Parathyroid adenoma (tissue), 2 donors: ENCODE data around the gene MAP3K5.

ENCODE experiments used
- H2AFZ ChIP-seq: fragments of 300-600 bp; sonication (generic); one replicate; pipeline ENCODE4 v1.7.0; 2017; ENCODE audit warnings: antibody characterized with exemption, mild to moderate bottlenecking
- H3K27ac ChIP-seq: fragments of 300-600 bp; sonication (generic); one replicate; pipeline ENCODE4 v1.7.0; 2017
- H3K27me3 ChIP-seq: fragments of 300-600 bp; sonication (generic); one replicate; pipeline ENCODE4 v1.7.0; 2017; ENCODE audit warnings: low read length; ENCODE audit not compliant: control insufficient read depth, insufficient read depth
- H3K36me3 ChIP-seq: fragments of 300-600 bp; sonication (generic); one replicate; pipeline ENCODE4 v1.7.0; 2017; ENCODE audit warnings: low read length; ENCODE audit not compliant: control insufficient read depth, insufficient read depth
- H3K4me1 ChIP-seq: fragments of 300-600 bp; sonication (generic); one replicate; pipeline ENCODE4 v1.7.0; 2017; ENCODE audit warnings: control low read depth
- H3K4me2 ChIP-seq: fragments of 300-600 bp; sonication (generic); one replicate; pipeline ENCODE4 v1.7.0; 2017; ENCODE audit warnings: low read length
- H3K4me3 ChIP-seq: fragments of 300-600 bp; sonication (generic); one replicate; pipeline ENCODE4 v1.7.0; 2017; ENCODE audit warnings: low read depth, low read length
- H3K79me2 ChIP-seq: fragments of 300-600 bp; sonication (generic); one replicate; pipeline ENCODE4 v1.7.0; 2017; ENCODE audit warnings: control low read depth
- H3K9ac ChIP-seq: fragments of 300-600 bp; sonication (generic); one replicate; pipeline ENCODE4 v1.7.0; 2017; ENCODE audit warnings: mild to moderate bottlenecking
- H3K9me3 ChIP-seq: fragments of 300-600 bp; sonication (generic); one replicate; pipeline ENCODE4 v1.7.0; 2017; ENCODE audit warnings: low read length; ENCODE audit not compliant: control insufficient read depth
- TF ChIP-seq, protein P1 (sequence below): fragments of 300-600 bp; sonication (generic); IDR thresholded peaks from one replicate; pipeline ENCODE4 v1.7.0; 2017; ENCODE audit warnings: antibody characterized with exemption, mild to moderate bottlenecking
- donor health status: primary hyperparathyroidism.

The MAP3K5 gene

DNA sequence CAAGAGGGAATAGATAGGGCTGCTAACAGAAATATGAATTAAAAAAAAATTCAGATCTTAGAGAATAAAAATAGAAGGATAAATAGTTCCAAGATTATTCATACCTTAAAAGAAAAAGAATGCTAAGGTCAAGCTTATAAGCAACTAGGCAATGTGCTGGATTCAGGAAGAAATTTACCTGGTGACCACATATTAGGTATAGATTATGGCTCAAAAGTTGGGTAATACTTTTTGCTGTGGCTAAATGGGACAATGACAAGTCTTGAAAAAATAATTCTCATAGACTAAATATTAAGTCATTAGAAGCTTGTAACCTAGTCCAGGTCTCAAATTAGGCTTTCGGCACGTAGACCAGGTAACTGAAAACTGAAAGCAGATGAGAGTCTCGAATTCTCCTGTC lies 17.2 kb downstream of the MAP3K5 start:
- H3K4me1 ChIP-seq = no peaks in the 10 kb centered on the region
- H3K36me3 ChIP-seq = no peaks in the 10 kb centered on the region
- no peak overlapping the region for H3K9ac ChIP-seq
- H3K27me3 ChIP-seq = no peaks in the 10 kb centered on the region
- H3K79me2 ChIP-seq = no peaks in the 10 kb centered on the region
- no peak overlapping the region for H2AFZ ChIP-seq
- H3K4me3 ChIP-seq = no peak overlapping the region
- H3K9me3 ChIP-seq = no peaks in the 10 kb centered on the region
- no peak overlapping the region for H3K27ac ChIP-seq
- TF ChIP-seq, protein P1, sequence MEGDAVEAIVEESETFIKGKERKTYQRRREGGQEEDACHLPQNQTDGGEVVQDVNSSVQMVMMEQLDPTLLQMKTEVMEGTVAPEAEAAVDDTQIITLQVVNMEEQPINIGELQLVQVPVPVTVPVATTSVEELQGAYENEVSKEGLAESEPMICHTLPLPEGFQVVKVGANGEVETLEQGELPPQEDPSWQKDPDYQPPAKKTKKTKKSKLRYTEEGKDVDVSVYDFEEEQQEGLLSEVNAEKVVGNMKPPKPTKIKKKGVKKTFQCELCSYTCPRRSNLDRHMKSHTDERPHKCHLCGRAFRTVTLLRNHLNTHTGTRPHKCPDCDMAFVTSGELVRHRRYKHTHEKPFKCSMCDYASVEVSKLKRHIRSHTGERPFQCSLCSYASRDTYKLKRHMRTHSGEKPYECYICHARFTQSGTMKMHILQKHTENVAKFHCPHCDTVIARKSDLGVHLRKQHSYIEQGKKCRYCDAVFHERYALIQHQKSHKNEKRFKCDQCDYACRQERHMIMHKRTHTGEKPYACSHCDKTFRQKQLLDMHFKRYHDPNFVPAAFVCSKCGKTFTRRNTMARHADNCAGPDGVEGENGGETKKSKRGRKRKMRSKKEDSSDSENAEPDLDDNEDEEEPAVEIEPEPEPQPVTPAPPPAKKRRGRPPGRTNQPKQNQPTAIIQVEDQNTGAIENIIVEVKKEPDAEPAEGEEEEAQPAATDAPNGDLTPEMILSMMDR = no peak
- H3K4me2 ChIP-seq = no peak overlapping the region

DNA sequence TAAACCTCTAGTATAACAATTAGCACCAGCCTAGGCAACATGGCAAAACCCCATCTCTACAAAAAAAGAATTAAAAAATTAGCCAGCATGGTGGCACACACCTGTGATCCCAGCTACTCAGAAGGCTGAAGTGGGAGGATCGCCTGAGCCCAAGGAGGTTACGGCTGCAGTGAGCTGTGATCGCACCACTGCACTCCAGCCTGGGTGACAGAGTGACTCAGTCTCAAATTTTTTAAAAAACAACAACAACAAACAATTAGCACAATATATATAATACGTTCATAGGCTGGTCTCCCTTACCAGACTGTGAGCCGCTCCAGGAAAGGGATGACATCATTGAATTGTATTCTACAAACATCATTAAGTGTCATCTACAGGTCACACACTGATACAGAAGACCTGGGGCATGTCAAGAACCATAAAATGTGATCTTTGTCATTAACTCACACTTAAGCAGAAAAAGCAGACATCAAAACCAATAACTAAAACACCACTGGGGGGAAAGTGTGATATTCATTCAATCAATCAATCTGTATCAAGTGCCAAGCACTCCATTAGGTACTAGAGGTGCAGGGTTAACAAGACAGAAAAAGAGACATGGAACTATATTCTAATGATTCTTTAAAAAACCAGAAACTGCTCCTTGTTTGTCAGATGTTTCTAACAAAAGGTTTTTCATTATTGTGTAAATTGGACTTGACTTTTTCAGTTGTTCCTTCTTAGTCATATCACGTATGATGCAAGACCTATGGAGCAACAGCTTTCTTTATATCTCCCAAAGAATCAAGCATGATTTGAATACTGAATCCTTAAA lies 17.8 kb downstream of the MAP3K5 start:
- Histone ChIP-seq H3K9me3 (no peaks in the 10 kb centered on the region), H3K27me3 (no peaks in the 10 kb centered on the region), H3K9ac (no peak overlapping the region), H3K4me3 (no peak overlapping the region), H2AFZ (no peak overlapping the region), H3K4me2 (no peak overlapping the region), H3K27ac (no peak overlapping the region), H3K4me1 (no peaks in the 10 kb centered on the region), H3K36me3 (no peaks in the 10 kb centered on the region), H3K79me2 (no peaks in the 10 kb centered on the region)
- TF ChIP-seq, protein P1 = no peak

- Histone ChIP-seq H3K36me3 (no peaks in the 10 kb centered on the region), H3K79me2 (no peaks in the 10 kb centered on the region), H3K27me3 (no peaks in the 10 kb centered on the region), H3K9me3 (no peaks in the 10 kb centered on the region), H3K27ac (no peak overlapping the region), H2AFZ (no peak overlapping the region), H3K4me2 (no peak overlapping the region), H3K9ac (no peak overlapping the region), H3K4me3 (no peak overlapping the region), H3K4me1 (no peaks in the 10 kb centered on the region)
- TF ChIP-seq, protein P1 = no peak
These were observed 18.8 kb downstream of the MAP3K5 start for GRCh38 chr6:136773473-136773796.

DNA sequence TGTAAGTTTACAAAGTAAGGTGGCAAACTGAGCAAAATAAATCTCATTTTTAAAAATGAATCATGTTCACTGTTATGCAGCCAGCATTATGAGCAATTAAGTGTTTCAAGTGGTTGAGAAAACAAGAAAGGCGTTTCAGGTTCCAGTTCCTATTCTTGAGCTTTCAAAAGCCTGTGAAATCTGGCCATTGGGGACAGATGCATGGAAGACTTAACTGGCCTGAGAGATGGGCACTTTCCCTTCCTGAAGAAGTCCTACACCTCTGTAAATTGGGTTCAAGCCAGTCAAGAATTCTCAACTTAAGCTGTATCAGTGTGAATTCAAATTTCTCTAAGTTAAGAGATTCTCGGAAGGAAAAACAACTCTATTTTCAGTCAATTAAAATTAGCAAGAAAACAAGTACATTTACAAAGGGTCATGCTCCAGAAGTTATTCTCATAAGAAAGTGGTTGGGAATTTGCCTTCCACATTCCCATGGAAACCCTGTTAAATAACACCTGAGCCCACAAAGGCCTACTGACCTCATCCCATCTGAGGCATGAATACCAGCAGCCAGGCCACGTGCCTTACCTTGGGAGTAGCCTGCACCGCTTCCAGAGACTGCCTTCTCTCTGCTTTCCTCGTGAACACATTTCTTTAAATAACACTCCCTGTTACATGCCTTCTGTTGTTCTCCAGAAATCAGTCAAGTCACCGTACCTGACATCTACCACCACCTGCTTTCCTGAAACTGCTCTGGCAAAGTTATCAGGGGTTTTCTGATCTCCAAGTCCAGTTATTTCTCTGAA lies 19.4 kb downstream of the MAP3K5 start:
- Histone ChIP-seq H3K27ac (no peak overlapping the region), H3K4me2 (no peak overlapping the region), H3K79me2 (no peaks in the 10 kb centered on the region), H3K9ac (no peak overlapping the region), H2AFZ (no peak overlapping the region), H3K9me3 (no peaks in the 10 kb centered on the region), H3K27me3 (no peaks in the 10 kb centered on the region), H3K4me3 (no peak overlapping the region), H3K36me3 (no peaks in the 10 kb centered on the region), H3K4me1 (no peaks in the 10 kb centered on the region)
- TF ChIP-seq, protein P1 = no peak
